Endothelial cell of umbilical vein (primary cell): ENCODE measurements around the gene CARMIL3. TPM values are rescaled to one million over a fixed set of nuclear protein-coding genes. Genes with fewer than 3 reads are reported as not detected.

ENCODE experiments used
- BruUV-seq: library from RNA; stranded (reverse); fragments of 400-500 nt; replicated peaks from 2 replicates; lab custom pipeline; 2021; lab: Mats Ljungman, UMichigan
- CTCF ChIA-PET: fragments of 300-600, 350-600 bp; sonication (Branson Sonifier 250); formaldehyde crosslinking; loops from one replicate; lab custom pipeline; 2021; ENCODE audit warnings: antibody characterized with exemption, inconsistent platforms; lab: Charles Lee
- POLR2A ChIA-PET: fragments of 300-600, 350-600 bp; sonication (Branson Sonifier 250); formaldehyde crosslinking; loops from one replicate; lab custom pipeline; 2021; ENCODE audit warnings: antibody characterized with exemption, inconsistent platforms; lab: Charles Lee
- DNase-seq: peaks from one replicate; pipeline ENCODE4 v3.0.0-alpha.2; 2011; ENCODE audit warnings: low read depth, low spot score
- FAIRE-seq: peaks from 2 replicates; lab custom pipeline; 2011; peaks lifted over from hg19 to GRCh38; lab: Jason Lieb, UNC
- H2AFZ ChIP-seq: 2 replicates; pipeline ENCODE4 v1.6.0; 2012; ENCODE audit warnings: low read depth, low read length, control low read depth, inconsistent platforms
- H3K27ac ChIP-seq: 2 replicates; pipeline ENCODE4 v1.5.1; 2011; ENCODE audit warnings: low read depth, mild to moderate bottlenecking, control low read depth, low read length, moderate library complexity; ENCODE audit not compliant: insufficient read depth
- H3K27me3 ChIP-seq, 2 experiments: 2 replicates each; pipeline versions ENCODE4 v1.6.0 to v1.6.1; 2011; ENCODE audit warnings: low read length in 2 of 2, mixed read lengths in 1 of 2; ENCODE audit not compliant: control insufficient read depth in 2 of 2, insufficient read depth in 2 of 2
- H3K36me3 ChIP-seq, 2 experiments: 2 replicates in 1 of 2; 3 replicates in 1 of 2; pipeline ENCODE4 v1.5.1; 2011; ENCODE audit warnings: low read length in 2 of 2, mild to moderate bottlenecking in 1 of 2, moderate library complexity in 1 of 2; ENCODE audit not compliant: control insufficient read depth in 2 of 2, insufficient read depth in 2 of 2; ENCODE audit errors: extremely low read depth in 1 of 2
- H3K4me1 ChIP-seq: 3 replicates; pipeline ENCODE4 v1.5.1; 2011; ENCODE audit warnings: mild to moderate bottlenecking, low read length; ENCODE audit not compliant: control insufficient read depth, insufficient read depth; ENCODE audit errors: extremely low read depth
- H3K4me2 ChIP-seq: 2 replicates; pipeline ENCODE4 v1.6.1; 2011; ENCODE audit warnings: low read length, control low read depth, mixed read lengths; ENCODE audit not compliant: insufficient read depth
- H3K4me3 ChIP-seq, 3 experiments: fragments of 200-600 bp in 1 of 3; sonication (generic), shearing (Covaris generic) in 1 of 3; replicated peaks in 1 of 3; 2 replicates each; pipeline ENCODE4 v1.5.1; 2011 to 2016; ENCODE audit warnings: control low read depth in 3 of 3, low read length in 3 of 3, mild to moderate bottlenecking in 2 of 3, inconsistent platforms in 1 of 3, low read depth in 1 of 3, moderate library complexity in 1 of 3; ENCODE audit not compliant: insufficient read depth in 1 of 3
- H3K79me2 ChIP-seq: 2 replicates; pipeline ENCODE4 v1.6.0; 2012; ENCODE audit warnings: low read length, inconsistent platforms; ENCODE audit not compliant: control insufficient read depth, insufficient read depth
- H3K9ac ChIP-seq: replicated peaks from 2 replicates; pipeline ENCODE3; 2011; ENCODE audit warnings: low read length, control low read depth; ENCODE audit not compliant: insufficient read depth; ENCODE audit errors: extremely low read depth
- H3K9me1 ChIP-seq: replicated peaks from 3 replicates; pipeline ENCODE4 v1.6.0; 2011; ENCODE audit warnings: mild to moderate bottlenecking, low read length; ENCODE audit not compliant: control insufficient read depth, insufficient read depth; ENCODE audit errors: extremely low read depth
- H3K9me3 ChIP-seq: replicated peaks from 2 replicates; pipeline ENCODE4 v1.5.1; 2012; ENCODE audit warnings: low read length, inconsistent platforms; ENCODE audit not compliant: control insufficient read depth, insufficient read depth
- H4K20me1 ChIP-seq: replicated peaks from 2 replicates; pipeline ENCODE3; 2011; ENCODE audit warnings: mild to moderate bottlenecking, low read length; ENCODE audit not compliant: control insufficient read depth, insufficient read depth; ENCODE audit errors: extremely low read depth
- EZH2 ChIP-seq: IDR thresholded peaks from 2 replicates; pipeline ENCODE4 v1.6.1; 2012; ENCODE audit warnings: borderline replicate concordance, low read depth, mild to moderate bottlenecking, moderate library complexity, low read length, inconsistent platforms; ENCODE audit not compliant: severe bottlenecking
- FOS ChIP-seq: IDR thresholded peaks from 2 replicates; pipeline ENCODE4 v1.6.1; 2011; ENCODE audit warnings: mild to moderate bottlenecking, low read length, moderate library complexity, borderline replicate concordance; ENCODE audit not compliant: insufficient read depth
- GATA2 ChIP-seq: IDR thresholded peaks from 2 replicates; pipeline ENCODE4 v1.7.0; 2011; ENCODE audit warnings: low read depth, mild to moderate bottlenecking, moderate library complexity, mixed read lengths, low read length; ENCODE audit not compliant: insufficient read length, insufficient read depth
- JUN ChIP-seq: IDR thresholded peaks from 2 replicates; pipeline ENCODE4 v1.6.1; 2011; ENCODE audit warnings: borderline replicate concordance, low read depth; ENCODE audit not compliant: insufficient read length, insufficient read depth
- MYC ChIP-seq: IDR thresholded peaks from one replicate; pipeline ENCODE4 v1.6.1; 2011; ENCODE audit warnings: mild to moderate bottlenecking, low read depth, low read length
- POLR2A ChIP-seq: IDR thresholded peaks from 2 replicates; pipeline ENCODE4 v1.6.1; 2012; ENCODE audit warnings: low read depth, mild to moderate bottlenecking, control low read depth, low read length
- POLR2AphosphoS5 ChIP-seq: IDR thresholded peaks from 2 replicates; pipeline ENCODE4 v1.6.1; 2012; ENCODE audit warnings: low read depth, mild to moderate bottlenecking, control low read depth, low read length, moderate library complexity; ENCODE audit not compliant: insufficient read depth
- dilution Hi-C: fragments of 300-500 bp; cut with MboI; formaldehyde crosslinking; loops from one replicate; pipeline ENCODE4 v1.15.0; 2019; ENCODE audit warnings: low sequenced_read_pairs; ENCODE audit not compliant: extremely low pct_ligation_motif_present
- intact Hi-C: fragments of 100-400 bp; cut with micrococcal nuclease; formaldehyde crosslinking; loops from one replicate; pipeline ENCODE4 v1.10.0; 2022
- polyA plus RNA-seq, 4 experiments: library from polyadenylated mRNA; depleted of rRNA in 3 of 4; stranded (reverse) in 3 of 4; unstranded in 1 of 4; fragments of >200 nt; gene quantifications; 2 replicates each; pipeline versions ENCODE4 v1.2.1 to v1.2.3, GENCODE V29; 2011 to 2012; ENCODE audit warnings: missing spikeins in 1 of 4
- total RNA-seq: library from RNA; stranded (reverse); gene quantifications from 2 replicates; pipeline ENCODE4 v1.2.3, GENCODE V29; 2021
- TF ChIP-seq, protein P1 (sequence below), 2 donors: IDR thresholded peaks; 1 replicate in 1 of 2; 2 replicates in 1 of 2; pipeline ENCODE4 v1.5.1; 2011; ENCODE audit warnings: low read length in 2 of 2, mild to moderate bottlenecking in 2 of 2, moderate library complexity in 2 of 2, control low read depth in 1 of 2, inconsistent platforms in 1 of 2, low read depth in 1 of 2; ENCODE audit not compliant: insufficient read depth in 1 of 2; ENCODE audit errors: extremely low read depth in 1 of 2
- TF ChIP-seq, protein P2 (sequence below): IDR thresholded peaks from 2 replicates; pipeline ENCODE4 v1.6.1; 2011; ENCODE audit not compliant: insufficient read depth, insufficient read length

Gene CARMIL3
- total and polyA plus RNA-seq, 2 donors (not counting 3 experiments of a cell fraction or from before 2014, with no cell fraction given), result 0.03 TPM; not detected in 1

DNA sequence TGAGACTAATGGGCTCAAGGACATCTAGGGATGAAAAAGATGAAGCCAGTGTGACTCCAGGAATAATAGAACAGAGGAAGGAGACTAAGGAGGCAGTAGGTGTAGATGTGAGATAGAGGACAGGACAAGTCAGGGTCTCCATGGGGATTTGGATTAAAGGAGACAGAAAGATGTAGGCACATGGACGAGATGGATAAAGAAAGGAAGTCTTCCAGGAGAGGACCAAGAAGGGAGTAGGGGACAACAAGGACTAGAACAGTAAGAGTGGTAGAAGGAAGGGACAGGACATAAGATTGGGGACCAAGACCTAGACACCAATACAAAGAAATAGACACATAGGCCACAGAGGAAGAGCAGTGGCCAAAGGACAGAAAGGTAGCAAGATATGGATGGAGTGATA is 35.2 kb downstream of the CARMIL3 start:
- H4K20me1 ChIP-seq, result no peaks in the 10 kb centered on the region
- DNase-seq, result no peak
- H3K27ac ChIP-seq, result no peak overlapping the region
- H3K9me1 ChIP-seq, result no peaks in the 10 kb centered on the region
- H3K4me1 ChIP-seq, result no peaks in the 10 kb centered on the region
- BruUV-seq, result no TSS peak
- H3K4me3 ChIP-seq, result no peak overlapping the region
- dilution Hi-C loops, result no loop called here
- CTCF ChIA-PET, result interaction anchor here (1.8 kb wide), 1 partner anchor 29 kb away, joined by 14 read pairs; no protein-coding TSS in a partner anchor
- no peak overlapping the region for H3K9ac ChIP-seq
- H3K79me2 ChIP-seq, result no peaks in the 10 kb centered on the region
- H3K27me3 ChIP-seq, result peaks cover 10 to 13% of the 10 kb centered on the region in 2 experiments
- no peak overlapping the region for H3K4me2 ChIP-seq
- no peaks in the 10 kb centered on the region for H3K36me3 ChIP-seq
- intact Hi-C loops, result no loop called here
- H3K9me3 ChIP-seq, result no peaks in the 10 kb centered on the region
- no peak for TF ChIP-seq POLR2A
- no peak for TF ChIP-seq FOS
- TF ChIP-seq, protein P1, sequence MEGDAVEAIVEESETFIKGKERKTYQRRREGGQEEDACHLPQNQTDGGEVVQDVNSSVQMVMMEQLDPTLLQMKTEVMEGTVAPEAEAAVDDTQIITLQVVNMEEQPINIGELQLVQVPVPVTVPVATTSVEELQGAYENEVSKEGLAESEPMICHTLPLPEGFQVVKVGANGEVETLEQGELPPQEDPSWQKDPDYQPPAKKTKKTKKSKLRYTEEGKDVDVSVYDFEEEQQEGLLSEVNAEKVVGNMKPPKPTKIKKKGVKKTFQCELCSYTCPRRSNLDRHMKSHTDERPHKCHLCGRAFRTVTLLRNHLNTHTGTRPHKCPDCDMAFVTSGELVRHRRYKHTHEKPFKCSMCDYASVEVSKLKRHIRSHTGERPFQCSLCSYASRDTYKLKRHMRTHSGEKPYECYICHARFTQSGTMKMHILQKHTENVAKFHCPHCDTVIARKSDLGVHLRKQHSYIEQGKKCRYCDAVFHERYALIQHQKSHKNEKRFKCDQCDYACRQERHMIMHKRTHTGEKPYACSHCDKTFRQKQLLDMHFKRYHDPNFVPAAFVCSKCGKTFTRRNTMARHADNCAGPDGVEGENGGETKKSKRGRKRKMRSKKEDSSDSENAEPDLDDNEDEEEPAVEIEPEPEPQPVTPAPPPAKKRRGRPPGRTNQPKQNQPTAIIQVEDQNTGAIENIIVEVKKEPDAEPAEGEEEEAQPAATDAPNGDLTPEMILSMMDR (IDR thresholded peaks at IDR 0.05; ENCODE audit: extremely low read depth in 1 of 2, insufficient read depth in 1 of 2, low read depth in 1 of 2, low read length in 2 of 2), result no peak
- TF ChIP-seq JUN, result no peak
- TF ChIP-seq, protein P2, sequence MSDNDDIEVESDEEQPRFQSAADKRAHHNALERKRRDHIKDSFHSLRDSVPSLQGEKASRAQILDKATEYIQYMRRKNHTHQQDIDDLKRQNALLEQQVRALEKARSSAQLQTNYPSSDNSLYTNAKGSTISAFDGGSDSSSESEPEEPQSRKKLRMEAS, result no peak
- TF ChIP-seq MYC, result no peak
- no peak for TF ChIP-seq POLR2AphosphoS5
- TF ChIP-seq GATA2, result no peak
- no peak for TF ChIP-seq EZH2
- POLR2A ChIA-PET, result no interaction called here
- no peak for FAIRE-seq
- H2AFZ ChIP-seq, result no peak overlapping the region
